ENCODE measurements around the gene ENAH. TPM values are rescaled to one million over a fixed set of nuclear protein-coding genes. Genes with fewer than 3 reads are reported as not detected.
"Not testable (repeated sequence)": the region's sequence is repeated elsewhere in the genome, so short reads cannot be mapped to it uniquely, and the experiment has no call there.

Gene ENAH
- total RNA-seq, 2 donors from 2014 or later, result 50.5 to 59.5 TPM

- H3K9me3 ChIP-seq, result no peaks in the 10 kb centered on the region
- H3K27me3 ChIP-seq, result no peaks in the 10 kb centered on the region
- H3K27ac ChIP-seq, result peak overlapping the region; percentile 18 to 52
- TF ChIP-seq CTCF (IDR thresholded peaks at IDR 0.05), result no peak
- H3K4me3 ChIP-seq, result no peak overlapping the region
- DNase-seq (ENCODE audit: low spot score), result no peak
- H3K36me3 ChIP-seq, result no peaks in the 10 kb centered on the region
- H3K4me1 ChIP-seq, result peaks cover 0 to 75% of the 10 kb centered on the region in 2 donors
These were observed 42.8 kb upstream of the ENAH start for GRCh38 chr1:225695578-225696337.

- Histone ChIP-seq H3K27me3 (no peaks in the 10 kb centered on the region), H3K36me3 (no peaks in the 10 kb centered on the region), H3K9me3 (no peaks in the 10 kb centered on the region), H3K4me1 (peaks cover 0 to 68% of the 10 kb centered on the region in 2 donors), H3K4me3 (no peak overlapping the region), H3K27ac (peak overlapping the region; percentile 8 to 54)
- no peak for TF ChIP-seq CTCF (IDR thresholded peaks at IDR 0.05)
- DNase-seq (ENCODE audit: low spot score), result peak; percentile 70
These were observed 41.3 kb upstream of the ENAH start for GRCh38 chr1:225694151-225694603.

- not testable (repeated sequence) for H3K27ac ChIP-seq; H3K4me3 ChIP-seq; H3K36me3 ChIP-seq; H3K27me3 ChIP-seq; H3K9me3 ChIP-seq; DNase-seq (ENCODE audit: low spot score)
- H3K4me1 ChIP-seq, result peaks cover 0 to 67% of the 10 kb centered on the region in 2 donors
These were observed 40.8 kb upstream of the ENAH start for GRCh38 chr1:225693697-225694096.

GRCh38 chr1:225693085-225693696, 40.3 kb upstream of the ENAH start:
- H3K36me3 ChIP-seq, result no peaks in the 10 kb centered on the region
- no peak for DNase-seq (ENCODE audit: low spot score)
- no peaks in the 10 kb centered on the region for H3K27me3 ChIP-seq
- no peak overlapping the region for H3K4me3 ChIP-seq
- no peaks in the 10 kb centered on the region for H3K9me3 ChIP-seq
- peaks cover 0 to 67% of the 10 kb centered on the region in 2 donors for H3K4me1 ChIP-seq
- no peak for TF ChIP-seq CTCF (IDR thresholded peaks at IDR 0.05)
- no peak overlapping the region for H3K27ac ChIP-seq

GRCh38 chr1:225692517-225692879, 39.6 kb upstream of the ENAH start:
- Histone ChIP-seq H3K27me3 (no peaks in the 10 kb centered on the region), H3K27ac (peak overlapping the region in 1 of 2 donors; percentile 30), H3K4me1 (peaks cover 0 to 65% of the 10 kb centered on the region in 2 donors), H3K9me3 (no peaks in the 10 kb centered on the region), H3K36me3 (no peaks in the 10 kb centered on the region), H3K4me3 (no peak overlapping the region)
- DNase-seq (ENCODE audit: low spot score), result peak; percentile 28
- no peak for TF ChIP-seq CTCF (IDR thresholded peaks at IDR 0.05)

GRCh38 chr1:225691861-225692516, 39.1 kb upstream of the ENAH start:
- Histone ChIP-seq H3K4me1 (peaks cover 0 to 60% of the 10 kb centered on the region in 2 donors), H3K36me3 (no peaks in the 10 kb centered on the region), H3K9me3 (no peaks in the 10 kb centered on the region), H3K27ac (peak overlapping the region; percentile 21 to 30), H3K27me3 (no peaks in the 10 kb centered on the region), H3K4me3 (no peak overlapping the region)
- no peak for TF ChIP-seq CTCF (IDR thresholded peaks at IDR 0.05)
- DNase-seq (ENCODE audit: low spot score), result peak; percentile 38
